Measurements from ENCODE around the gene IDH3B. TPM values are rescaled to one million over a fixed set of nuclear protein-coding genes. Genes with fewer than 3 reads are reported as not detected.

Gene IDH3B
- total RNA-seq, 1 donor from 2014 or later: 64.7 TPM

DNA sequence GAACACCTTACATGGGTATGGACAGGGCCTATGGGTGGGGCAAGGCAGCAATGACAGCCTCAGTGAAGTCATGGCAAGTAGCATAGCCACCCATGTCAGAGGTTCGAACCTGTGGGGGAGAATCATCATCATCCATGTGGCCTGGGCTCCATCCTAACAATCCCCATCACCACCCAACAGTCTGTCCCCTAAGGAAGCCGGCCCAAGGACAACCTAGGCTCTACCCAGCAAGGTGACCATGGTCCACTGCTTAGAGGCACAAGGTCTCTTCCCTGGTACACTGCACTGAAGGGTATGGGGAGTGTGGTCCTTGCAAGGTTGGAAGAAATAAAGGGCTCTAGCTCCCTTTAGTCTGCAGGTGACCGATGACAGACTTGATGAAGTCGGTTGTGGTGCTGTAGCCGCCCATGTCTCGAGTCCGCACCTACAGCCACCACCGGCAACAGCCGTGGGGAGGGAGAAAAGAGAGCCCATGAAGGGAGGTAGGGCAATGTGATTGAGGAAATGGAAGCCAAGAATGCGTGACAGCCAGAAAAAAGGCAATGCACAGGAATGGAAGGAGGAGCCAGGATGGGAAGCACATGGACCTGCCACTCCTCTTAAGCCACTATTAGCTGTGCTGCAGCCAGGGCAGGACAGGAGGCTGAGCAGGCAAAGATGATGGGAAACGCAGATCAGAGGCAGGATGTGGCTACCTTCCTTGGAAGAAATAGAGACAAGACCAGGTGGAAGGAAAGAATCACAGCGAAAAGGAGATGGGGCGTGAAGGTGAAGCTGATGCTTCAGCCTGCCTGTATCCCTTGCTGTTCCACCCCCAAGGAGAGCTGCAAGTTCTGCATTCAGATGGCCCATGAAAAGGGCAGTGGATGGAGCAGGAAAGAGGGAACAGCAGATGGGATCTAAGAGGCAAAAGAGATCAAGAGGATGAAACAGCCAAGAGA, 5.3 kb downstream of the IDH3B start:
- intact Hi-C loops (cut with DNase I): no loop called here
- DNase-seq (no peak), ATAC-seq (no peak)
- no peak overlapping the region for H3K27ac ChIP-seq
- TF ChIP-seq, protein P1, sequence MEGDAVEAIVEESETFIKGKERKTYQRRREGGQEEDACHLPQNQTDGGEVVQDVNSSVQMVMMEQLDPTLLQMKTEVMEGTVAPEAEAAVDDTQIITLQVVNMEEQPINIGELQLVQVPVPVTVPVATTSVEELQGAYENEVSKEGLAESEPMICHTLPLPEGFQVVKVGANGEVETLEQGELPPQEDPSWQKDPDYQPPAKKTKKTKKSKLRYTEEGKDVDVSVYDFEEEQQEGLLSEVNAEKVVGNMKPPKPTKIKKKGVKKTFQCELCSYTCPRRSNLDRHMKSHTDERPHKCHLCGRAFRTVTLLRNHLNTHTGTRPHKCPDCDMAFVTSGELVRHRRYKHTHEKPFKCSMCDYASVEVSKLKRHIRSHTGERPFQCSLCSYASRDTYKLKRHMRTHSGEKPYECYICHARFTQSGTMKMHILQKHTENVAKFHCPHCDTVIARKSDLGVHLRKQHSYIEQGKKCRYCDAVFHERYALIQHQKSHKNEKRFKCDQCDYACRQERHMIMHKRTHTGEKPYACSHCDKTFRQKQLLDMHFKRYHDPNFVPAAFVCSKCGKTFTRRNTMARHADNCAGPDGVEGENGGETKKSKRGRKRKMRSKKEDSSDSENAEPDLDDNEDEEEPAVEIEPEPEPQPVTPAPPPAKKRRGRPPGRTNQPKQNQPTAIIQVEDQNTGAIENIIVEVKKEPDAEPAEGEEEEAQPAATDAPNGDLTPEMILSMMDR (IDR thresholded peaks at IDR 0.05): no peak
- no peaks in the 10 kb centered on the region for H3K9me3 ChIP-seq
- no peak overlapping the region for H3K4me3 ChIP-seq
- no peaks in the 10 kb centered on the region for H3K27me3 ChIP-seq (ENCODE audit: low read depth)
- H3K4me1 ChIP-seq: peaks cover 20% of the 10 kb centered on the region
- peaks cover 92% of the 10 kb centered on the region for H3K36me3 ChIP-seq

DNA sequence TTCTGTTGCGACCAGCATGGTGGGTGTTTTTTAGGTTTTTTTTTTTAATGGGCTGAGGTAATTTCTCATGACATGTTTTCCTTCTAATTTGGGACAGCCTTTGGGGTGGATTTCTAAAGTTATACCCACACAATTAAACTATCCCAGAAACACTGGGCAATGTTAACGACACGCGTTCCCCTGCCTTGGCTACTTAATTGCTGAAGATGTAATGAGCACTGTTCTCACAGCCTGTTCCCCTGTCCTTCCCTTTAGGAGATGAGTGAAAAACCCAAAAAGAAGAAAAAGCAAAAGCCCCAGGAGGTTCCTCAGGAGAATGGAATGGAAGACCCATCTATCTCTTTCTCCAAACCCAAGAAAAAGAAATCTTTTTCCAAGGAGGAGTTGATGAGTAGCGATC, 6.3 kb downstream of the IDH3B start:
- Histone ChIP-seq H3K27me3 (ENCODE audit: low read depth) (no peaks in the 10 kb centered on the region), H3K4me1 (peaks cover 18% of the 10 kb centered on the region), H3K36me3 (peaks cover 90% of the 10 kb centered on the region), H3K9me3 (no peaks in the 10 kb centered on the region), H3K27ac (no peak overlapping the region), H3K4me3 (no peak overlapping the region)
- DNase-seq: no peak
- ATAC-seq: no peak
- TF ChIP-seq, protein P1 (IDR thresholded peaks at IDR 0.05): no peak
- intact Hi-C loops (cut with DNase I): no loop called here

DNA sequence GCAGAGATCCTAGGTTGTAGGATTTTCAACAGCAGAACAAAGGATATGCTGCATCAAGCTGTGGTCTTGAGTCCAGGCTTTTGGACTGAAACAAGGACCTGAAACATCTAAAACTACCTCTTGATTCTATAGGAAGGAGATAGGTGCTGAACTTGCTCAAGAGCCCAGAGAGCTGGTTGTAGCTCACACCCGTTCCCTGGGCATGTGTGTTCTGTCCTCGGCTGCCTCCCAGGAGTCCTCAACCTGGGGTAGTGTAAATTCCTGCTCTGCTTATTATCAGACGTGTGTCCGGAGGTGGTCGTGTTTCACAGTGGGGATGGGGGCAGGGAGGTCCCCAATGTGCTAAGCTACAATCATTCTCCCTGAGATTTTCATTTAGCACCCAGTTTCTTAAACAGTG, 6.8 kb downstream of the IDH3B start:
- ATAC-seq (no peak), DNase-seq (no peak)
- Histone ChIP-seq H3K4me3 (no peak overlapping the region), H3K27ac (no peak overlapping the region), H3K36me3 (peaks cover 86% of the 10 kb centered on the region), H3K4me1 (peaks cover 18% of the 10 kb centered on the region), H3K9me3 (no peaks in the 10 kb centered on the region), H3K27me3 (ENCODE audit: low read depth) (no peaks in the 10 kb centered on the region)
- TF ChIP-seq, protein P1 (IDR thresholded peaks at IDR 0.05): no peak
- intact Hi-C loops (cut with DNase I): no loop called here

DNA sequence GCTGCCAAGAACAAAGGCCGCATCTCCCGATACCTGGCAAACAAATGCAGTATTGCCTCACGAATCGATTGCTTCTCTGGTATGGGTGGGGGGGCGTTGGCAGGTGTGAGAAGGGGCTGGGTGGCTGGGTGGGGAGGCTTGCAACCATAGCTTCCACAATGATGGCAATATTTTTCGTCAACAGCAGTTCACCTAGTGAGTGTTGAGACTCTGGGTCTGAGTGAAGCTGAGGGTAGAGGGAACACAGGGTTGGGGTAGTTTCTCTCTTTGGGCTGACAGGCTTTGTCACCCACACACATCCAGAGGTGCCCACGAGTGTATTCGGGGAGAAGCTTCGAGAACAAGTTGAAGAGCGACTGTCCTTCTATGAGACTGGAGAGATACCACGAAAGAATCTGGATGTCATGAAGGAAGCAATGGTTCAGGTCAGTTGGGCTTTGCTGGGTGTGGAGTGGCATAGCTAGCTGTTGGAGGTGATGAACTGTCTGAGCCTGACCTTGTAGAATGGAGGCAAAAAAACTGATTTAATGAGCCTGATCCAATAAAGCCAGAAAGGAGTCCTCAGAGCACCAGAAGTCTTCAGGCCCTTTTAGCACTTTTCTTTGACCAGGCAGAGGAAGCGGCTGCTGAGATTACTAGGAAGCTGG, 7.4 kb downstream of the IDH3B start:
- intact Hi-C loops (cut with DNase I): no loop called here
- Histone ChIP-seq H3K27me3 (ENCODE audit: low read depth) (no peaks in the 10 kb centered on the region), H3K4me3 (no peak overlapping the region), H3K4me1 (peaks cover 19% of the 10 kb centered on the region), H3K27ac (no peak overlapping the region), H3K36me3 (peaks cover 80% of the 10 kb centered on the region), H3K9me3 (no peaks in the 10 kb centered on the region)
- ATAC-seq: no peak
- DNase-seq: no peak
- TF ChIP-seq, protein P1 (IDR thresholded peaks at IDR 0.05): no peak

DNA sequence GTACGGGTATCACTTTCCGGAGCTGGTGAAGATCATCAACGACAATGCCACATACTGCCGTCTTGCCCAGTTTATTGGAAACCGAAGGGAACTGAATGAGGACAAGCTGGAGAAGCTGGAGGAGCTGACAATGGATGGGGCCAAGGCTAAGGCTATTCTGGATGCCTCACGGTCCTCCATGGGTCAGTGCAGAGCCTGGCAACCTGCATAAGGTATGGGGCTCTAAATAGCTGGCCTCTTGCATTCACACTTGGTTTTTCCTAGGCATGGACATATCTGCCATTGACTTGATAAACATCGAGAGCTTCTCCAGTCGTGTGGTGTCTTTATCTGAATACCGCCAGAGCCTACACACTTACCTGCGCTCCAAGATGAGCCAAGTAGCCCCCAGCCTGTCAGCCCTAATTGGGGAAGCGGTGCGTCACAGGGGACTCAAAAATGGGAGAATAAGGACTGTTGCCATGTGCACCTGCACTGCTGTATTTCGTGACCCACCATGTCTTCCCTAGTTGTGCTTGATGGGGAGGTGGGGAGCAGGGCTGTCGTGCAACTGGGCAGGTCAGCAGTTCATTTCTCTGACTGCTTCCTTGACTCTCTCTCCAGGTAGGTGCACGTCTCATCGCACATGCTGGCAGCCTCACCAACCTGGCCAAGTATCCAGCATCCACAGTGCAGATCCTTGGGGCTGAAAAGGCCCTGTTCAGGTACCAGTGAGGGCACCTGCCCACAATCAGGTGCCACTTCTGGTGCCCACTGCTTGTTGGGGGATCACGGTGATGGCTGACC, 8.5 kb downstream of the IDH3B start:
- Histone ChIP-seq H3K4me1 (peaks cover 26% of the 10 kb centered on the region), H3K9me3 (no peaks in the 10 kb centered on the region), H3K4me3 (no peak overlapping the region), H3K27ac (no peak overlapping the region), H3K36me3 (peaks cover 69% of the 10 kb centered on the region), H3K27me3 (ENCODE audit: low read depth) (no peaks in the 10 kb centered on the region)
- intact Hi-C loops (cut with DNase I): no loop called here
- TF ChIP-seq, protein P1 (IDR thresholded peaks at IDR 0.05): no peak
- DNase-seq: no peak
- ATAC-seq: no peak

Measured in lower lobe of right lung (tissue), 2 donors.